ENCODE results near the gene HIRIP3. TPM values are rescaled to one million over a fixed set of nuclear protein-coding genes. Genes with fewer than 3 reads are reported as not detected.
A peak's percentile ranks its signal among the peaks of the same experiment; 100 is the strongest.

Gene HIRIP3
- total RNA-seq, 1 donor from 2014 or later: 4.7 TPM

DNA sequence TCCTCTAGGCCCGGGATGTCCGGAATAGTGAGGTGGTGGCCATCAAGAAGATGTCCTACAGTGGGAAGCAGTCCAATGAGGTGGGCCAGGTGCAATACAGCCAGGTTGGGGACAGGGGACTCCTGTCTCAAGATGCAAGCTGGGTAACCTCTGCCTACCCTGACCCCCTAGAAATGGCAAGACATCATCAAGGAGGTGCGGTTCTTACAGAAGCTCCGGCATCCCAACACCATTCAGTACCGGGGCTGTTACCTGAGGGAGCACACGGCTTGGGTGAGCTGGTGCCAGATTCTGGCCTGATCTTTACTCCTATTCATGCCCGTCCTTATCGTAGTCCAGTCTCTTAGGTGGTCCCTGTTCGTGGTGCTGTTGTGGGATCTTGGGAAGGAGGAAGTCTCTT, 17.3 kb downstream of the HIRIP3 start:
- H3K9me3 Mint-ChIP-seq: peaks cover 2% of the 10 kb centered on the region
- Histone ChIP-seq H3K4me2 (no peak overlapping the region), H3K36me3 (no peaks in the 10 kb centered on the region), H3F3A (ENCODE audit: low read depth) (peaks cover 10% of the 10 kb centered on the region), H3K9ac (no peak overlapping the region), H3K4me3 (no peak overlapping the region), H3K79me2 (ENCODE audit: low read depth) (peaks cover 42% of the 10 kb centered on the region), H2AFZ (replicated peaks) (no peak overlapping the region), H4K20me1 (ENCODE audit: low read depth) (peaks cover 43% of the 10 kb centered on the region), H3K27ac (no peak overlapping the region), H3K9me3 (ENCODE audit: low read depth) (peaks cover under 1% of the 10 kb centered on the region), H3K4me1 (peaks cover 23% of the 10 kb centered on the region), H3K27me3 (no peaks in the 10 kb centered on the region)
- peaks cover 6% of the 10 kb centered on the region for H3K27me3 Mint-ChIP-seq (ENCODE audit: insufficient read depth, low read depth)
- H3K4me1 Mint-ChIP-seq: peaks cover 32% of the 10 kb centered on the region
- no peak for DNase-seq (ENCODE audit: low spot score)
- no peak overlapping the region for H3K27ac Mint-ChIP-seq
- TF ChIP-seq EZH2phosphoT487 (IDR thresholded peaks at IDR 0.05) (no peak), EZH2 (IDR thresholded peaks at IDR 0.05) (no peak)
- TF ChIP-seq, protein P1, sequence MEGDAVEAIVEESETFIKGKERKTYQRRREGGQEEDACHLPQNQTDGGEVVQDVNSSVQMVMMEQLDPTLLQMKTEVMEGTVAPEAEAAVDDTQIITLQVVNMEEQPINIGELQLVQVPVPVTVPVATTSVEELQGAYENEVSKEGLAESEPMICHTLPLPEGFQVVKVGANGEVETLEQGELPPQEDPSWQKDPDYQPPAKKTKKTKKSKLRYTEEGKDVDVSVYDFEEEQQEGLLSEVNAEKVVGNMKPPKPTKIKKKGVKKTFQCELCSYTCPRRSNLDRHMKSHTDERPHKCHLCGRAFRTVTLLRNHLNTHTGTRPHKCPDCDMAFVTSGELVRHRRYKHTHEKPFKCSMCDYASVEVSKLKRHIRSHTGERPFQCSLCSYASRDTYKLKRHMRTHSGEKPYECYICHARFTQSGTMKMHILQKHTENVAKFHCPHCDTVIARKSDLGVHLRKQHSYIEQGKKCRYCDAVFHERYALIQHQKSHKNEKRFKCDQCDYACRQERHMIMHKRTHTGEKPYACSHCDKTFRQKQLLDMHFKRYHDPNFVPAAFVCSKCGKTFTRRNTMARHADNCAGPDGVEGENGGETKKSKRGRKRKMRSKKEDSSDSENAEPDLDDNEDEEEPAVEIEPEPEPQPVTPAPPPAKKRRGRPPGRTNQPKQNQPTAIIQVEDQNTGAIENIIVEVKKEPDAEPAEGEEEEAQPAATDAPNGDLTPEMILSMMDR (IDR thresholded peaks at IDR 0.05): no peak
- H3K4me3 Mint-ChIP-seq: no peak overlapping the region
- H3K36me3 Mint-ChIP-seq: peaks cover 30% of the 10 kb centered on the region

DNA sequence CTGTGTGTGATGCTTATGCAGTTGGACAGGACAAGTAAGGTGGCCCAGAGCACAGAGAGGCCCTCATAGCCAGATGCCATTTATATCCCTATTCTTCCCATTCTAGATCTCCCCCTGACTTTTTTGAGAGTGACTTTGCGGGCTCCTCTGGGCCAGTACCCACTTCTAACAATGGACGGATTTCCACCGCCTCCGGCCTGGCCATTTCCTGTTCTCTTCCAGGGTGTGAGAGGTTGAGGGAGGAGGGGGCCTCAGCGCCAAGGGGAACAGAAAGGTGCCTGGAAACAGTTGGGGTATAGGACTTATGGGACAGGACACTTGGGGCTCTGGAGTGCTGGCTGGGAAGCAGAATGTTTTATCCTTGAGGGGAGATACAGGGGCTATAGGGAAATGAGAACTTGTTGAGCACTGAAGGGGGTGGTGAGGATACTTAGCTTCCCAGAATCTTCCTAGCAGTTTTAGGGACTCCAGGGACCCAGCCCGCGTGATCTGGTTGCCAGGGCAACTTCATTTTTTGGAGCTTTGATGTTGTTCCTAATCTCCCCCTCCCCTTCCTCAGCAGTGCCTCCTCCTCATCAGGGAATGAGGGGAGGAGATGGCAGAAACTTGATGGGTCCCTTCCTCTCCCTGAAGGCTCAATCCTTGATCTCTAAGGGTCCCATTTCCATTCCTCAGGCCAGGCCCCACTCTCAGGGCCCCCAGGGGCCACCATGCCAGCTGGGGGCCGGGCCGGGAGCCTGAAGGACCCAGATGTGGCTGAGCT, 18.2 kb downstream of the HIRIP3 start:
- Histone ChIP-seq H3K27ac (no peak overlapping the region), H3K4me2 (peak overlapping the region; percentile 92), H3K36me3 (peaks cover 4% of the 10 kb centered on the region), H3K4me3 (no peak overlapping the region), H3F3A (ENCODE audit: low read depth) (peaks cover 19% of the 10 kb centered on the region), H3K9ac (no peak overlapping the region), H3K79me2 (ENCODE audit: low read depth) (peaks cover 42% of the 10 kb centered on the region), H3K27me3 (peaks cover 6% of the 10 kb centered on the region), H3K9me3 (ENCODE audit: low read depth) (peaks cover 6% of the 10 kb centered on the region), H3K4me1 (peaks cover 23% of the 10 kb centered on the region), H4K20me1 (ENCODE audit: low read depth) (peaks cover 43% of the 10 kb centered on the region), H2AFZ (replicated peaks) (no peak overlapping the region)
- TF ChIP-seq EZH2 (IDR thresholded peaks at IDR 0.05) (no peak), EZH2phosphoT487 (IDR thresholded peaks at IDR 0.05) (no peak)
- TF ChIP-seq, protein P1 (IDR thresholded peaks at IDR 0.05): no peak
- H3K4me1 Mint-ChIP-seq: peaks cover 35% of the 10 kb centered on the region
- peaks cover 31% of the 10 kb centered on the region for H3K36me3 Mint-ChIP-seq
- H3K9me3 Mint-ChIP-seq: peaks cover 5% of the 10 kb centered on the region
- peak overlapping the region; percentile 19 for H3K27ac Mint-ChIP-seq
- DNase-seq (ENCODE audit: low spot score): no peak
- H3K27me3 Mint-ChIP-seq (ENCODE audit: insufficient read depth, low read depth): peaks cover 7% of the 10 kb centered on the region
- H3K4me3 Mint-ChIP-seq: peak overlapping the region; percentile 86

- Histone ChIP-seq H3K27ac (no peak overlapping the region), H3K4me1 (peaks cover 23% of the 10 kb centered on the region), H3K4me3 (peak overlapping the region; percentile 91), H3K27me3 (peaks cover 9% of the 10 kb centered on the region), H3K9ac (peak overlapping the region; percentile 25), H3K79me2 (ENCODE audit: low read depth) (peaks cover 42% of the 10 kb centered on the region), H4K20me1 (ENCODE audit: low read depth) (peaks cover 43% of the 10 kb centered on the region), H3F3A (ENCODE audit: low read depth) (peaks cover 24% of the 10 kb centered on the region), H3K4me2 (peak overlapping the region; percentile 92), H3K9me3 (ENCODE audit: low read depth) (peaks cover 6% of the 10 kb centered on the region), H2AFZ (replicated peaks) (no peak overlapping the region), H3K36me3 (peaks cover 4% of the 10 kb centered on the region)
- H3K9me3 Mint-ChIP-seq: peaks cover 5% of the 10 kb centered on the region
- no peak for TF ChIP-seq EZH2 (IDR thresholded peaks at IDR 0.05)
- peaks cover 34% of the 10 kb centered on the region for H3K36me3 Mint-ChIP-seq
- H3K4me1 Mint-ChIP-seq: peaks cover 35% of the 10 kb centered on the region
- no peak overlapping the region for H3K27ac Mint-ChIP-seq
- no peak for DNase-seq (ENCODE audit: low spot score)
- H3K4me3 Mint-ChIP-seq: peak overlapping the region; percentile 86
- H3K27me3 Mint-ChIP-seq (ENCODE audit: insufficient read depth, low read depth): peaks cover 9% of the 10 kb centered on the region
Measured at GRCh38 chr16:29975811-29976511, 19.5 kb downstream of the HIRIP3 start.
